GM13976 (cell line): ENCODE measurements around the gene TMEM213.

Experiments used
- DNase-seq: peaks from one replicate; pipeline ENCODE4 v3.0.0; 2012; ENCODE audit warnings: low spot score
- in situ Hi-C: fragments of 300-500 bp; cut with MboI; formaldehyde crosslinking; loops from one replicate; pipeline ENCODE4 v1.12.0; 2022; ENCODE audit warnings: low sequenced_read_pairs, mixed read lengths, inconsistent platforms; ENCODE audit not compliant: unreplicated experiment
- TF ChIP-seq, protein P1 (sequence below): IDR thresholded peaks from 2 replicates; pipeline ENCODE4 v1.5.1; 2012; ENCODE audit warnings: borderline replicate concordance, mild to moderate bottlenecking; ENCODE audit not compliant: insufficient read depth; ENCODE audit errors: extremely low read depth, missing control alignments, control extremely low read depth

TMEM213 gene

DNA sequence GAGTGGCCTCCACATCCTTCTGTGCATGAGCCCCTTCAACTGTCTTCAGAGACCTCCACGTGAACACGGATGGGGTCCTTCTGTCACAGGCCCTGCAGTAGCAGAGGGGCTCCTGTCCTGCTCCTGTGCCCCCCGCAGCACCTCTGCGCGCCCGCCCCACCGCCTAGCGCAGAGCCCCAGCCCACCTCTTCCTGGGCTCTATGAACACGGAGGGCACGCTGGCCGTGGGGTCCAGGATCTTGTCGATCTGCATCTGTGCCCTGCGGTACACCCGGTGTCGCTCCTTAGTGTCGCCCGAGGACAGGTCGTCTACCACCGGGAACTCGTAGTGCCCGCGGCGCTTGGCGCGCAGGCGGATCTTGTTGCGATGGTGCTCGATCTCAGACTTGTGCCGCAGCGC, 71.6 kb downstream of the TMEM213 start:
- DNase-seq, result no peak
- TF ChIP-seq, protein P1, sequence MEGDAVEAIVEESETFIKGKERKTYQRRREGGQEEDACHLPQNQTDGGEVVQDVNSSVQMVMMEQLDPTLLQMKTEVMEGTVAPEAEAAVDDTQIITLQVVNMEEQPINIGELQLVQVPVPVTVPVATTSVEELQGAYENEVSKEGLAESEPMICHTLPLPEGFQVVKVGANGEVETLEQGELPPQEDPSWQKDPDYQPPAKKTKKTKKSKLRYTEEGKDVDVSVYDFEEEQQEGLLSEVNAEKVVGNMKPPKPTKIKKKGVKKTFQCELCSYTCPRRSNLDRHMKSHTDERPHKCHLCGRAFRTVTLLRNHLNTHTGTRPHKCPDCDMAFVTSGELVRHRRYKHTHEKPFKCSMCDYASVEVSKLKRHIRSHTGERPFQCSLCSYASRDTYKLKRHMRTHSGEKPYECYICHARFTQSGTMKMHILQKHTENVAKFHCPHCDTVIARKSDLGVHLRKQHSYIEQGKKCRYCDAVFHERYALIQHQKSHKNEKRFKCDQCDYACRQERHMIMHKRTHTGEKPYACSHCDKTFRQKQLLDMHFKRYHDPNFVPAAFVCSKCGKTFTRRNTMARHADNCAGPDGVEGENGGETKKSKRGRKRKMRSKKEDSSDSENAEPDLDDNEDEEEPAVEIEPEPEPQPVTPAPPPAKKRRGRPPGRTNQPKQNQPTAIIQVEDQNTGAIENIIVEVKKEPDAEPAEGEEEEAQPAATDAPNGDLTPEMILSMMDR, result no peak
- in situ Hi-C loops, result no loop called here

DNA sequence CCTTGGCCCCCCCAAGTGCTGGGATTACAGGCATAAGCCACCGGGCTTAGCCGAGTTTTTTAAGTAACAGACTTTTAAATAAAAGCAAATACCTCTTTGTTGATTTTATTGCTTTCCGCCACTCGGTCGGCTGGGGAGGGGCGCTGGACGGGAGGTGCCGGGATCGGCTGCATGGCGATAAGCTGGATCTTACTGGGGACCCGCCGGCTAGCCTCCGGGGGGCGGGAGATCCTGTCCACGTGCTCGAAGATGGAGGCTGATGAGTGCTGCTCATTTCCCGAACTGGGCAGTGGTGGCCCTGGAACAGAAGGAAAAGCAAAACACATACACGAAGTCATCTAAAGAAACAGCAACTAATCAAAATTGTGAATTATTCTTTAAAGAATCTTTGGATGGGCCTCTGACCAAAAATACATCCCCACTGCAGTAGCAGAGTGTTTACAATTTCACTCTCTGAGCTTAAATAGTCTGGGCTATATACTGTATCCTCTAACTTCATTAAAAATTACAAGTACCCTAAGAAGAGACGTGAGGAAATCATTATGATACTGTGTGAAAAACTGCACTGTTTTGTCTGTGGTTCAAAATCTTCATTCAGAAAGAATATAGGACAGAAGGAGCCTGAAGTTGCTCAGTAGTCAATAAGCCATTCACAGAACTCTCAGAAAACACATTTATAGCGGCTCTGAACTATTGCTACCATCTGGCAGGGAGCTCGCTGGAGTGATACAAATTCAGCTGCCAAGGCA, 73.4 kb downstream of the TMEM213 start:
- TF ChIP-seq, protein P1, result no peak
- DNase-seq, result no peak
- in situ Hi-C loops, result no loop called here

DNA sequence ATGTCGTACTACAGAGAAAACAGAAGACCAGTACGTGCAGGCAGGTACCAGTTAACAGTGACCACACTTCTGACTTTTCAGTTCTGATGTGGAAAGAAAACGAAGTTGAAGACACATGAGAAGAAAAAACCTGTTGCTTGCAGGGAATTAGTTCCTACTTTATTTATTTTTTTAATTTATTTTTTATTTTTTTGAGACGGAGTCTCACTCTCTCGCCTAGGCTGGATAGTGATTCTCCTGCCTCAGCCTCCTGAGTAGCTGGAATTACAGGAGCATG, 74.0 kb downstream of the TMEM213 start:
- in situ Hi-C loops, result no loop called here
- TF ChIP-seq, protein P1, result no peak
- no peak for DNase-seq

DNA sequence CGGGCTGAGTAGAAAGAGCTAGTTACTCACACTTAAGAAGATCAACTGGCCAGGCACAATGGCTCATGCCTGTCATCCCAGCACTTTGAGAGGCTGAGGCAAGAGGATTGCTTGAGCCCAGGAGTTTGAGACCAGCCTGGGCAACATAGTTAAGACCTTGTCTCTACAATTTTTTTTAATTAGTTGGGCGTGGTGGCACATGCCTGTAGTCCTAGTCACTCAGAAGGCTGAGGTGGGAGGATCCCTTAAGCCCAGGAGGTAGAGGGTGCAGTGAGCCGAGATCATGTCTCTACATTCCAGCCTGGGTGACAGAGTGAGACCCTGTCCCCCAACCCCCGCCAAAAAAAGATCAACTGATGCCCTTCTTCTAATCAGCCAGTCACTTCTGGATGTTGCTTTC, 74.8 kb downstream of the TMEM213 start:
- TF ChIP-seq, protein P1, result no peak
- no peak for DNase-seq
- in situ Hi-C loops, result no loop called here

DNA sequence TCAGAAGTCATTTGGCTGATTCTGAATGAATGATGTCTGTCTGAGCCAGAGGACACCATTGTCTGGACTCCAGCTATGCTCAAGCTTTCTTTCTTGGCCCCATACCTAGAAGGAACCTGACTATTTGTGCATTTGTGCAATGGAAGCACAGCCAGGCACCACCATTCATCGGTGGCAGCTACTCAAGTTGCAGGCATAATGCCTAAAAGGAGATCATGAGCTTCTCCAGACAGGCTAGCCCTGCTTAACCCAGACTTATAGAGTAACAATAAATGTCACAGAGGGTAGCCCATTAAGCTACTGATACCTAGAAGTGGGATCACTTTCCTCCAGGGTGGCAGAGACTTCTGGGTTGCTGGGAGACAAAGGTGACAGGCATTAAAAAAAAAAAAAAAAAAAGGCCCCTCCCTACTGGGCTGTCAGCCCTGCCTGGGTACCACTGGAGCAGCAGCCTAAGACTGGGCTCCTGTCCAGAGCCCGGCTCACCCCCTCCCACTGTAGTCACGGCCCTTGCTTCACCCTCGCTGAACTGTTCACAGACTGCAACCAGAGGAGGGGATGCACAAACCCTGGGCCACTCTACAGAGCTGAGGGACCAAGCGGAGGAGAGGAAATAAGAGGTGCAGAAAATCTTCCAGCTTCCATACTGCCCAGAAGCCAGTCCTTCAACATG, 75.6 kb downstream of the TMEM213 start:
- no peak for DNase-seq
- TF ChIP-seq, protein P1, result no peak
- in situ Hi-C loops, result no loop called here

DNA sequence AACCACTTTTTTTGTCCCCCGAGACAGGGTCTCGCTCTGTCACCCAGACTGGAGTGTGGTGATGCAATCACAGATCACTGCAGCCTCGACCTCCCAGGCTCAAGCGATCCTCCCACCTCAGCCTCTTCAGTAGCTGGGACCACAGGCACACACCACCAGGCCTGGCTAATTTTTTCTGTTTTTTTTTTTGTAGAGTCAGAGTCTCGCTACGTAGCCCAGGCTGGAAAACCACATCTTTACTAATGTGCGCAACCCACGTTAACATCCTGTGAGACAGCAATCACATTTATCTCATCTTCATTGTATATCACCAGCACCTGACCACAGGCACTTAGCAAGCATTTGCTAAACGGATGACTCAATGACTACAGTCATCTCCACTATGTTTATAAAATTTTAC, 78.0 kb downstream of the TMEM213 start:
- DNase-seq, result no peak
- TF ChIP-seq, protein P1, result no peak
- in situ Hi-C loops, result no loop called here
